DMS 273 treated with DMSO at 0.1 percent for 48 hours (cell line): Measurements from ENCODE around the gene UNKL.

ENCODE experiments used
- DNase-seq: peaks from one replicate; lab custom pipeline; 2025; lab: John Stamatoyannopoulos, UW

UNKL gene

GRCh38 chr16:1351215-1351581 lies 63.3 kb downstream of the UNKL start:
- DNase-seq = no peak

- no peak for DNase-seq
Observed at GRCh38 chr16:1350691-1351090, 63.8 kb downstream of the UNKL start.

GRCh38 chr16:1349951-1350350 lies 64.6 kb downstream of the UNKL start:
- no peak for DNase-seq

- no peak for DNase-seq
Observed at GRCh38 chr16:1349351-1349750, 65.2 kb downstream of the UNKL start.

- DNase-seq = no peak
Observed at GRCh38 chr16:1348926-1349325, 65.6 kb downstream of the UNKL start.

GRCh38 chr16:1348441-1348840 lies 66.1 kb downstream of the UNKL start:
- no peak for DNase-seq

GRCh38 chr16:1347962-1348361 lies 66.5 kb downstream of the UNKL start:
- DNase-seq = no peak

- no peak for DNase-seq
Observed at GRCh38 chr16:1347286-1347855, 67.1 kb downstream of the UNKL start.

- no peak for DNase-seq
Observed at GRCh38 chr16:1346422-1347285, 67.8 kb downstream of the UNKL start.

GRCh38 chr16:1345651-1346421 lies 68.7 kb downstream of the UNKL start:
- no peak for DNase-seq

- DNase-seq = no peak
Observed at GRCh38 chr16:1345087-1345486, 69.4 kb downstream of the UNKL start.

GRCh38 chr16:1344499-1344898 lies 70.0 kb downstream of the UNKL start:
- no peak for DNase-seq

GRCh38 chr16:1343428-1344242 lies 70.9 kb downstream of the UNKL start:
- DNase-seq = no peak

GRCh38 chr16:1342526-1343427 lies 71.7 kb downstream of the UNKL start:
- peak; percentile 96 for DNase-seq

- no peak for DNase-seq
Observed at GRCh38 chr16:1341495-1342420, 72.7 kb downstream of the UNKL start.

GRCh38 chr16:1340730-1341494 lies 73.6 kb downstream of the UNKL start:
- DNase-seq = no peak

- DNase-seq = no peak
Observed at GRCh38 chr16:1338855-1339675, 75.4 kb downstream of the UNKL start.

GRCh38 chr16:1338119-1338730 lies 76.3 kb downstream of the UNKL start:
- DNase-seq = no peak
